ENCODE data around the gene EP300.
"Not testable (repeated sequence)": the region's sequence is repeated elsewhere in the genome, so short reads cannot be mapped to it uniquely, and the experiment has no call there.

The EP300 gene

GRCh38 chr22:41092023-41092817 is at the start of gene EP300:
TSS of gene EP300 (plus strand) at chr22:41092592. CDS start at chr22:41093005, 413 bp downstream.
- DNase-seq, result peak; percentile 81

DNA sequence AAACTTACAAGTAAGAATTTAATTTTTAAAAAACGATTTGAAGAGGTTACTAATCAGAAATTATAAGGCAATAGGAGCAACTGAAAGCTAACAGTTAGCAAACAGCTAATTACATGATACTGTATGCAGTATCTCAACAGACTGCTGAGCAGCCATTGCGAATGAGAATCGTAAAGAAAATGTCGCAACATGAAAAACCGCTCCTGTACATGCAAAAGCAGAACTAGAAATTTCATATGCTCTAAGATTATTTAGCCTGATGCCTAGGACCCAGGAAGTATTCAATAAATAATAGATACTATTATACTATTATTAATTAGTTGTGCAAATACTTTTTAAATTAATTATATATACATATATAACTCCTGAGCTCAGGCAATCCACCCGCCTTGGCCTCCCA is 48.7 kb upstream of the EP300 start:
- no peak for DNase-seq

DNA sequence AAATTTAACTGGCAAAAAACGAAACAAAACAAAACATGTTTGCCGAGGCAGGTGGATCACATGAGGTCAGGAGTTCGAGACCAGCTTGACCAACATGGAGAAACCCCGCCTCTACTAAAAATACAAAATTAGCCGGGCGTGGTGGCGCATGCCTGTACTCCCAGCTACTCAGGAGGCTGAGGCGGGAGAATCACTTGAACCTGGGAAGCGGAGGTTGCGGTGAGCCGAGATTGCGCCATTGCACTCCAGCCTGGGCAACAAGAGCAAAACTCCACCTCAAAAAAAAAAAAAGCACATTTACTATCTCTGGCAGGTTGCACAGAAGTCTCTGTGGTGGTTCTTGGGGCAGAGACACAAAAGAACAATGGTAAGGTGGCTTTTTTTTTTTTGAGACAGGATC is 46.8 kb upstream of the EP300 start:
- DNase-seq, result not testable (repeated sequence)

DNA sequence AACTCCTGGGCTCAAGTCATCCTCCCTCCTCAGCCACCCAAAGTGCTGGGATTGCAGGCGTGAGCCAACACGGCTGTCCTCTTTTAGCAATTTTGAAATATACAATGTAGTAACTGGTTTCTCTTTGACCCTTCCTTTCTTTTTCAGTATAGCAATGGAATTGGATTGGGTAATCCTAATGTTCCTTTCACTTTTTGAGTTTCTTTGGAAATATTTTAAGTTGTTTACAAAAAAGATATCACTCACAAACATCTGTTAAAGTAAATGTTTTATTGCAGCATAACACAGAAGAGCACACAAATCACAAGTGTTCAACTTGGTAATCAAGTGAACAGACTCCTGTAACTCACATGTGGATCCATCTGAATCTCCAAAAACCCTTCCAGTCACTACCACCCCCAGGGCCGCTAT is 44.6 kb upstream of the EP300 start:
- DNase-seq, result no peak

DNA sequence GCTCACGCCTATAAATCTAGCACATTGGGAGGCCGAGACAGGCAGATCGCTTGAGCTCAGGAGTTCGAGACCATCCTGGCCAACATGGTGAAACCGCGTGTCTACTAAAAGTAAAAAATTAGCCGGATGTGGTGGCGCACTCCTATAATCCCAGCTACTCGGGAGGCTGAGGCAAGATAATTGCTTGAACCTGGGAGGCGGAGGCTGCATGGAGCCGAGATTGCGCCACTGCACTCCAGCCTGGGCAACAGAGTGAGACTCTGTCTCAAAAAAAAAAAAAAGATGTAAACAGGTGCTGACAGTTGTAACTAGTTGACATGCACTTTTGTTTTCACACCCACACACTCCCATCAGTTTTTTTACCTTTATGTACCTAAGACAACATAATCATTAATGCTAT is 44.0 kb upstream of the EP300 start:
- DNase-seq, result not testable (repeated sequence)

DNA sequence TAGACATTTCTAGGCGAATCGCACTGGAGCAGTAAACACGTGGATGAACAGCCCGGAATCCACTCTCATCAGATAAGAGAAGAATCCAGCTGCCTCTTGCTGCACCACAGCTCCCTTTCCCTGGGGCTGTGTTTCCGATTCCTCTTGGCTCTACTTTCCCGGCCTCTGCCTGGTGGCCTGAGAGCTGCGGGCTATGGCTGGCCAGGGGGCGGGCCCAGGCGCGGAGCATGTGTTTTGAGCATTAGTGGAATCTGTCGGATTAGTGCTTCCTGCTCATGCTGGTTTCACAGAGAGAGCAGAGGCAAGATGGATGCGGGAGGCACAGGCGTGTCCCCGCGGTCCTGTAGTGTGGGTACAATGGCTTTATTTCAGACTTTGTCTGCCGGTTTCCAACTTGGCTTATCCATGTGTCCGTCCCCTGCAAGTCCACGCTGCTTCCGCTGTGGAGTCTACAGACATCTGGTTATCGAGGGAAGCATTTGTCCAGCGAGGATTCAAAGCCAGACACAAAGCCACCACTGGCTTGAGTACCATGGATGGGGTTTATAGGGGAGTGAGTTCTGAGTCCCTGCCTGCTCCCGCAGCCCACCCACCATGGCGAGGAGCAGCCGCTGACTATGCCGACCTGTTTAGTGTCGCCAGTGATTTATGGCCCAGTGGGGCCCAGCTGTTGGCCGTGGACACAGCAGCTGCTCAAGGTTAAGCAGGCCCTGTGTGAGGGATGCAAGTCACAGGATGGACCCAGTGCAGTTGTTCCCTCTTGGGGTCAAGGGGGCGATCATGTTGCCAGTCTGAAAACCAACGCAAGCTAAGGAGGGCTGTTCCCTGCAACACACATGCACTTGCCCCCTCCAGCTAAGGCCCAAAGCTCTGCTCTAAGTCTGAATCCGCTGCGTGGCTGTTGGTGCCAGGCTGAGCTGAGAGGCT is 43.3 kb upstream of the EP300 start:
- no peak for DNase-seq

GRCh38 chr22:41049795-41050194 is 42.6 kb upstream of the EP300 start:
- DNase-seq, result not testable (repeated sequence)

DNA sequence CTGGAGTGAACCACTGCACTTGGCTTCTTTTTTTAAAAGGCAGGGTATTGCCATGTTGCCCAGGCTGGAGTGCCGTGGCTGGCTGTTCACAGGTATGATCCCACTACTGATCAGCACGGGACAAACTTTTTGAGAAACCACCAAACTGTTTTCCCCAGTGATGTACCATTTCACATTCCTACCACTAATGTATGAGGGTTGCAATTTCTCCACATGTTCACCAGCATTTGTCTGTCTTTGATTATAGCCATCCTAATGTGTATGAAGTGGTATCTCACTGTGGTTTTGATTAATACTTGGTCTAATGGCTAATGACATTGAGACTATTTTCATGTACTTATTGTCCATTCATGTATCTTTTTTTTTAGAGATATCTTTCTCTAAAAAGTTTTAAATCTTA is 41.5 kb upstream of the EP300 start:
- no peak for DNase-seq

GRCh38 chr22:41052661-41053490 is 39.5 kb upstream of the EP300 start:
- no peak for DNase-seq

- no peak for DNase-seq
These were observed 35.3 kb upstream of the EP300 start for GRCh38 chr22:41057076-41057475.

- DNase-seq, result no peak
These were observed 30.2 kb upstream of the EP300 start for GRCh38 chr22:41062146-41062545.

- not testable (repeated sequence) for DNase-seq
These were observed 28.1 kb upstream of the EP300 start for GRCh38 chr22:41064326-41064725.

DNA sequence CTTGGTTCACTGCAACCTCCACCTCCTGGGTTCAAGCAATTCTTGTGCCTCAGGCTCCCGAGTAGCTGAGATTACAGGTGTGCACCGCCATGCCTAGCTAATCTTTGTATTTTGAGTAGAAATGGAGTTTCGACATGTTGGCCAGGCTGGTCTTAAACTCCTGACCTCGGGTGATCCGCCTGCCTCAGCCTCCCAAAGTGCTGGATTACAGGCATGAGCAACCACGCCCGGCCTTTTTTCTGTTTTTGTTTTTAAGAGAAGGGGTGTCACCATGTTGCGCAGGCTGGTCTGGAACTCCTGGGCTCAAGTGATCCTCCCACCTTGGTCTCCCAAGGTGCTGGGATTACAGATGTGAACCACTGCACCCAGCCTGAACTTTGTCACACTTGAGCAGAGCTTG is 26.1 kb upstream of the EP300 start:
- DNase-seq, result not testable (repeated sequence)

DNA sequence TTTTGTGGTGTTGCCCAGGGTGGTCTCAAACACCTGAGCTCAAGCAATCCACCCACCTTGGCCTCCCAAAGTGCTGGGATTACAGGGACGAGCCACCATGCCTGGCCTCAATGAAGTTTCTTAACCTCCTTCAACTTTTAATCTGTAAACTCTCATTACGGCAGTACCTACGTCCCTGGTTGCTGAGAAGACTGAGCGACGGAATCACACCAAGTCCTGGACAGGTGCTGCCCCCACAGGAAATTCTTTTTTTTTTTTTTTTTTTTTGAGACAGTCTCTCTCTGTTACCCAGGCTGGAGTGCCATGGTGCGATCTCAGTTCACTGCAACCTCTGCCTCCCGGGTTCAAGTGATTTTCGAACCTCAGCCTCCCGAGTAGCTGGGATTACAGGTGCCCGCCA is 24.4 kb upstream of the EP300 start:
- DNase-seq, result not testable (repeated sequence)

GRCh38 chr22:41070665-41071331 is 21.6 kb upstream of the EP300 start:
- DNase-seq, result no peak

DNA sequence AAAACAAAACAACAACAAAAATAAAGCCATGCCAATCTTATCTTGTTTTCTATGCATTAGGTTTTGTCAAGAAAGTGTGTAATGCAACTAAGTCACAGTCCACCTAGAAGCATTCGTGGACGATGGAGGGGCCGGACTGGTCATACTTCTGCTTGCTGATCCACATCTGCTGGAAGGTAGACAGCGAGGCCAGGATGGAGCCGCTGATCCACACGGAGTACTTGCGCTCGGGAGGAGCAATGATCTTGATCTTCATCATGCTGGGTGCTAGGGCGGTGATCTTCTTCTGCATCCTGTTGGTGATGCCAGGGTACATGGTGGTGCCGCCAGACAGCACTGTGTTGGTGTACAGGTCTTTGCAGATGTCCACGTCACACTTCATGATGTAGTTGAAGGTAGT is 18.3 kb upstream of the EP300 start:
- no peak for DNase-seq

DNA sequence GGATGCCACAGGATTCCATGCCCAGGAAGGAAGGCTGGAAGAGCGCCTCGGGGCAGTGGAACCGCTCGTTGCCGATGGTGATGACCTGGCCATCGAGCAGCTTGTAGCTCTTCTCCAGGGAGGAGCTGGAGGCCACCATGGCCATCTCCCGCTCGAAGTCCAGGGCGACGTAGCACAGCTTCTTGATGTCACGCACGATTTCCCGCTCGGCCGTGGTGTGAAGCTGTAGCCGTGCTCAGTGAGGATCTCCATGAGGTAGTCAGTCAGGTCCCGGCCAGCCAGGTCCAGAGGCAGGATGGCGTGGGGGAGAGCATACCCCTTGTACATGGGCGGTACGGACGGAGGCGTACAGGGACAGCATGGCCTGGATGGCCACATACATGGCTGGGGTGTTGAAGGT is 17.9 kb upstream of the EP300 start:
- no peak for DNase-seq

DNA sequence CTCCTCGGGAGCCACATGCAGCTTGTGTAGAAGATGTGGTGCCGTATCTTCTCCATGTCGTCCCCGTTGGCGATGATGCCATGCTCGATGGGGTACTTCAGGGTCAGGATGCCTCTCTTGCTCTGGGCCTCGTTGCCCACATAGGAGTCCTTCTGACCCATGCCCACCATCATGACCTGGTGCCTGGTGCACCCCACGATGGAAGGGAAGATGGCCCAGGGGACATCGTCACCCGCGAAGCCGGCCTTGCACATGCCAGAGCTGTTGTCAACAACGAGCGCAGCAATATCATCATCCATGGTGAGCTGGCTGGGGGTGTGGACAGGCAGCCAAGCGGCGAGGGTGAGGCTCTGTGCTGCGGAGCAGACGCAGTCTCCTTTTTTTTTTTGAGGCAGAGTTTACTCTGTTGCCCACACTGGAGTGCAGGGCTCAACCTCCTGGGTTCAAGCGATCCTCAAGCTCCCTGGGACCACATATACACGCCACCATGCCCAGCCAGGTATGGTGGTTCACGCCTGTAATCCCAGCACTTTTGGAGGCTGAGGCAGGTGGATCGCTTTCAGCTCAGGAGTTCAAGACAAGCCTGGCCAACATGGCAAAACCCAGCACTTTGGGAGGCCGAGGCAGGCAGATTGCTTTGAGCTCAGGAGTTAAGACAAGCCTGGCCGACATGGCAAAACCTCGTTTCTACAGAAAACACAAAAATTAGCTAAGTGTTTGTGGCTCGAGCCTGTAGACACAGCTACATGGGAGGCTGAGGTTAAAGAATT is 17.3 kb upstream of the EP300 start:
- DNase-seq, result no peak

DNA sequence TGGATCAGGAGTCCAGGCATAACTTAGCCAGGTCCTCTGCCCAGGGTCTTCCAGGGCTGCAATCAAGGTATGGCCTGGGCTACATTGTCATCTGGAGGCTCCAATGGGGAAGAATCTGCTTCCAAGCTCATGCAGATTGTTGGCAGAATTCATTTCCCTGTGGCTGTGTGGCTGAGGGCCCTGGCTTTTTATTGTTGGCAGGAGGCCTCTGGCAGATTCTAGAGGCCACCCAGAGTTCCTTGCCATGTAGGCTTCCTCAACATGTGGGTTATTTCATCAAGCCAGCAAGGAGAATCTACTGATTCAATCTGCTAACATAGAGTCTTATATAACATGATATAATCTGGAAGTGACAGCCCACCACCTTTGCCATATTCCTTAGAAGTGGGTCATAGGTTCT is 16.4 kb upstream of the EP300 start:
- no peak for DNase-seq

GRCh38 chr22:41076857-41077256 is 15.5 kb upstream of the EP300 start:
- no peak for DNase-seq

DNA sequence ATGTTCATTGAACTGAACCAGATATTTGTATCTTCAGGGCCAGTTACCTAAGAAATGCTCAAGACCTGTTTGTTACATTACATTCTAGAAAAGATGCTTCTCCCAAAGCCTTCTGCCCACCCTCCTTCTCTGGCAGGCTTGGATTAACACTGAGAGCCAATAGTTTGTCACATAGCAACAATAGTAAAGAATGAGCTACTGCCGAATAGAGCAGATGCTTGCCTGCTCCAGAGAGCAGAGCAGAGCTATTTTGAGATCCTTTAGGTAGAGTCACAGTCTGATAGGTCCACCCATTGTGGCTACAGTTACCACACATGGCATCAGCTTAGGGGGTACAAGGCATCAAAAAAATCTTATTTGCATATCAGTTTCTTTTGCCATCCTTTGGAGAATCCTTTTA is 13.5 kb upstream of the EP300 start:
- DNase-seq, result no peak

DNA sequence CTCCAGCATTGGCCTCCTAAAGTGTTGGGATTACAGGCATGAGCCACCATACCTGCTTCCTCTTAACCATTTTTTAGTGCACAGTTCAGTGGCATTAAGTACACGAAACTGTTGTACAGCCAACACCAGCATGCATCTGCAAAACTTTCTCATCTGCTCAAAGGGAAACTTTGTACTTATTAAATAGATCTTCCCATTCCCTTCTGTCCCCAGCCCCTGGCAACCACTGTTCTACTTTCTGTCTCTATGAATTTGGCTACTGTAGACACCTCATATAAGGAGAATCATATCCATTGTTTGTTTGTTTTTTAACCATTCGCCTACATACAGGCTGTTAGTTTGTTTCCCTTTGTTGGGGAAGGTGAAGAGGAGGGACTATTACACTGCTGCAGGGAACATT is 6.5 kb upstream of the EP300 start:
- DNase-seq, result no peak
